ENCODE measurements around the gene THSD4. TPM values are rescaled to one million over a fixed set of nuclear protein-coding genes. Genes with fewer than 3 reads are reported as not detected.

The THSD4 gene
- total RNA-seq, 1 experiment from 2014 or later = 29.0 TPM

GRCh38 chr15:71494563-71495397, 379.5 kb downstream of the THSD4 start:
- no peaks in the 10 kb centered on the region for H3K27me3 ChIP-seq (ENCODE audit: low read length)
- no peak overlapping the region for H2AFZ ChIP-seq (ENCODE audit: low read length)
- no peak overlapping the region for H3K27ac ChIP-seq (ENCODE audit: low read length)
- POLR2A ChIA-PET (ENCODE audit: unreplicated experiment) = no interaction called here
- CTCF ChIA-PET = no interaction called here
- H3K36me3 ChIP-seq (ENCODE audit: low read depth, low read length) = no peaks in the 10 kb centered on the region
- peaks cover 10% of the 10 kb centered on the region for H3K4me1 ChIP-seq (ENCODE audit: insufficient read depth, low read length)
- no peak overlapping the region for H3K9ac ChIP-seq (ENCODE audit: low read length)
- no peaks in the 10 kb centered on the region for H3K9me3 ChIP-seq (ENCODE audit: low read length)
- no peaks in the 10 kb centered on the region for H3K9me2 ChIP-seq (replicated peaks; ENCODE audit: low read length)
- DNase-seq (no peak), ATAC-seq (no peak)
- no peak overlapping the region for H3K4me2 ChIP-seq (ENCODE audit: low read length)
- intact Hi-C loops (cut with micrococcal nuclease) = no loop called here
- no peak for TF ChIP-seq EZH2 (IDR thresholded peaks at IDR 0.05; ENCODE audit: low read length, unreplicated experiment)
- no peak for TF ChIP-seq EZH2phosphoT487 (IDR thresholded peaks at IDR 0.05; ENCODE audit: borderline replicate concordance, low read length)
- TF ChIP-seq, protein P1, sequence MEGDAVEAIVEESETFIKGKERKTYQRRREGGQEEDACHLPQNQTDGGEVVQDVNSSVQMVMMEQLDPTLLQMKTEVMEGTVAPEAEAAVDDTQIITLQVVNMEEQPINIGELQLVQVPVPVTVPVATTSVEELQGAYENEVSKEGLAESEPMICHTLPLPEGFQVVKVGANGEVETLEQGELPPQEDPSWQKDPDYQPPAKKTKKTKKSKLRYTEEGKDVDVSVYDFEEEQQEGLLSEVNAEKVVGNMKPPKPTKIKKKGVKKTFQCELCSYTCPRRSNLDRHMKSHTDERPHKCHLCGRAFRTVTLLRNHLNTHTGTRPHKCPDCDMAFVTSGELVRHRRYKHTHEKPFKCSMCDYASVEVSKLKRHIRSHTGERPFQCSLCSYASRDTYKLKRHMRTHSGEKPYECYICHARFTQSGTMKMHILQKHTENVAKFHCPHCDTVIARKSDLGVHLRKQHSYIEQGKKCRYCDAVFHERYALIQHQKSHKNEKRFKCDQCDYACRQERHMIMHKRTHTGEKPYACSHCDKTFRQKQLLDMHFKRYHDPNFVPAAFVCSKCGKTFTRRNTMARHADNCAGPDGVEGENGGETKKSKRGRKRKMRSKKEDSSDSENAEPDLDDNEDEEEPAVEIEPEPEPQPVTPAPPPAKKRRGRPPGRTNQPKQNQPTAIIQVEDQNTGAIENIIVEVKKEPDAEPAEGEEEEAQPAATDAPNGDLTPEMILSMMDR (conservative IDR thresholded peaks at IDR 0.05; ENCODE audit: low read depth, low read length) = no peak
- no peaks in the 10 kb centered on the region for H3K79me2 ChIP-seq (ENCODE audit: low read length)
- no peaks in the 10 kb centered on the region for H3F3A ChIP-seq (ENCODE audit: low read length, unreplicated experiment)
- no peak overlapping the region for H3K4me3 ChIP-seq (ENCODE audit: low read length)
- BruUV-seq (replicated peaks) = no TSS peak
- H4K20me1 ChIP-seq (ENCODE audit: low read length) = no peaks in the 10 kb centered on the region

DNA sequence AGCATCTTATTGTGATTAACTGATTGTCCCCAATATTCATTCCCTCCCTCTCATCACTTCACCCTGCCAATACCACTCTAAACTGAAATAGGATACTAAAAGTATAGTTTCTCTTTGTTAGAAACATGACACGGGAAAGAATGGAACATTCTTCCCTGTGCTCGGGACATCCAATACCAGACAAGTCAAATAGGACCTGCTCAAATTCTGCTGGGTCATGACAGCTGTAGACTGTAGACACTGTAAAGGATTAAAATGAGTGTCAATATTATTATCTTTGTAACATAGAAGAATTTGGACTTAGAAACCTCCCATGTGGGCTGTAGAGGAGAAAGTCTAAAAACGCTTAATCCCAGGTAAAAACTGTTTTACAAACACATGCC, 380.1 kb downstream of the THSD4 start:
- no peak for ATAC-seq

More for the DNA sequence above, 380.1 kb downstream of the THSD4 start:
- Histone ChIP-seq H3F3A (ENCODE audit: low read length, unreplicated experiment) (no peaks in the 10 kb centered on the region), H3K9me2 (replicated peaks; ENCODE audit: low read length) (no peaks in the 10 kb centered on the region), H3K27me3 (ENCODE audit: low read length) (no peaks in the 10 kb centered on the region), H3K36me3 (ENCODE audit: low read depth, low read length) (peaks cover 5% of the 10 kb centered on the region; the same call in 1 of the 2 replicates), H3K4me3 (ENCODE audit: low read length) (no peak overlapping the region), H3K79me2 (ENCODE audit: low read length) (no peaks in the 10 kb centered on the region), H3K9me3 (ENCODE audit: low read length) (no peaks in the 10 kb centered on the region), H2AFZ (ENCODE audit: low read length) (no peak overlapping the region), H3K9ac (ENCODE audit: low read length) (no peak overlapping the region), H3K27ac (ENCODE audit: low read length) (no peak overlapping the region), H4K20me1 (ENCODE audit: low read length) (no peaks in the 10 kb centered on the region), H3K4me1 (ENCODE audit: insufficient read depth, low read length) (peaks cover 10% of the 10 kb centered on the region), H3K4me2 (ENCODE audit: low read length) (no peak overlapping the region)
- CTCF ChIA-PET = no interaction called here
- intact Hi-C loops (cut with micrococcal nuclease) = no loop called here
- no TSS peak for BruUV-seq (replicated peaks)
- POLR2A ChIA-PET (ENCODE audit: unreplicated experiment) = no interaction called here
- TF ChIP-seq, protein P1 (conservative IDR thresholded peaks at IDR 0.05; ENCODE audit: low read depth, low read length) = no peak
- TF ChIP-seq EZH2 (IDR thresholded peaks at IDR 0.05; ENCODE audit: low read length, unreplicated experiment) = no peak
- TF ChIP-seq EZH2phosphoT487 (IDR thresholded peaks at IDR 0.05; ENCODE audit: borderline replicate concordance, low read length) = no peak
- DNase-seq = no peak
